Measurements from ENCODE around the gene COX4I1. TPM values are rescaled to one million over a fixed set of nuclear protein-coding genes. Genes with fewer than 3 reads are reported as not detected.

COX4I1 gene
- total and polyA plus RNA-seq, 2 of the 8 experiments (the other 6 are each of a cell fraction or from before 2014, with no cell fraction given): 507 to 707 TPM

- Histone ChIP-seq H3K4me1 (replicated peaks in 1 of 4; ENCODE audit: control insufficient read depth in 3 of 4, insufficient read depth in 4 of 4, low read length in 3 of 4) (no peaks in the 10 kb centered on the region), H3K23me2 (ENCODE audit: low read depth, low read length) (no peaks in the 10 kb centered on the region; the same call in 1 of the 2 replicates), H2BK5ac (ENCODE audit: low read depth, low read length) (no peak overlapping the region), H3K9me3 (ENCODE audit: insufficient read depth in 2 of 2, low read depth in 1 of 2, low read length in 1 of 2) (no peaks in the 10 kb centered on the region), H3K27ac (ENCODE audit: low read depth, low read length) (no peak overlapping the region), H3K23ac (ENCODE audit: insufficient read length) (no peak overlapping the region), H3K36me3 (ENCODE audit: control insufficient read depth in 2 of 4, insufficient read depth in 4 of 4, low read length in 3 of 4) (no peaks in the 10 kb centered on the region), H3K4ac (replicated peaks; ENCODE audit: insufficient read length, low read depth, low read length) (no peak overlapping the region), H4K5ac (ENCODE audit: insufficient read length, low read depth, low read length) (no peak overlapping the region), H3K27me3 (replicated peaks in 1 of 4; ENCODE audit: control insufficient read depth in 3 of 4, extremely low read depth in 1 of 4, insufficient read depth in 3 of 4, low read length in 3 of 4) (no peaks in the 10 kb centered on the region), H3K56ac (replicated peaks; ENCODE audit: insufficient read length, low read depth, low read length) (no peak overlapping the region), H2BK20ac (ENCODE audit: low read length) (no peak overlapping the region), H2BK12ac (ENCODE audit: low read depth, low read length) (no peak overlapping the region), H4K20me1 (replicated peaks in 1 of 2; ENCODE audit: control insufficient read depth in 1 of 2, insufficient read depth in 2 of 2, low read length in 2 of 2) (no peaks in the 10 kb centered on the region), H2AK5ac (ENCODE audit: low read depth, low read length) (no peak overlapping the region), H3K79me2 (ENCODE audit: control insufficient read depth in 1 of 2, insufficient read depth in 2 of 2, low read length in 2 of 2) (no peaks in the 10 kb centered on the region), H3K4me3 (ENCODE audit: extremely low read depth in 1 of 4, insufficient read depth in 2 of 4, low read depth in 3 of 4, low read length in 4 of 4) (no peak overlapping the region), H2BK15ac (ENCODE audit: low read length) (no peak overlapping the region), H4K8ac (ENCODE audit: extremely low read depth, insufficient read depth, low read length) (no peak overlapping the region), H4K91ac (replicated peaks; ENCODE audit: insufficient read length, low read length) (no peak overlapping the region), H3K79me1 (ENCODE audit: low read depth, low read length) (no peaks in the 10 kb centered on the region), H3K18ac (ENCODE audit: extremely low read depth, low read length) (no peak overlapping the region; the same call in 1 of the 2 replicates), H3K14ac (ENCODE audit: insufficient read length) (no peak overlapping the region), H3K4me2 (ENCODE audit: insufficient read depth in 1 of 2, low read depth in 2 of 2, low read length in 2 of 2) (no peak overlapping the region), H3K9ac (replicated peaks in 1 of 4; ENCODE audit: extremely low read depth in 1 of 4, low read depth in 3 of 4, low read length in 3 of 4) (no peak overlapping the region), H2BK120ac (replicated peaks; ENCODE audit: low read depth, low read length) (no peak overlapping the region), H2AFZ (ENCODE audit: low read length) (no peak overlapping the region)
- FAIRE-seq (no peak), DNase-seq (ENCODE audit: low read depth in 1 of 2, low spot score in 2 of 2) (no peak)
- CTCF ChIA-PET (ENCODE audit: partially characterized antibody): no interaction called here
- no peak for TF ChIP-seq BRCA1 (IDR thresholded peaks at IDR 0.05; ENCODE audit: low read depth, low read length)
- no peak for TF ChIP-seq RFX5 (IDR thresholded peaks at IDR 0.05; ENCODE audit: borderline replicate concordance, low read depth, low read length)
- TF ChIP-seq HDAC6 (IDR thresholded peaks at IDR 0.05; ENCODE audit: low read depth, low read length): no peak
- TF ChIP-seq FOSL1 (IDR thresholded peaks at IDR 0.05; ENCODE audit: insufficient read depth, low read depth, low read length): no peak
- TF ChIP-seq EGR1 (IDR thresholded peaks at IDR 0.05; ENCODE audit: borderline replicate concordance, low read depth, low read length): no peak
- TF ChIP-seq RNF2 (IDR thresholded peaks at IDR 0.05; ENCODE audit: borderline replicate concordance, low read depth, low read length, missing control alignments, poor library complexity, severe bottlenecking): no peak
- no peak for TF ChIP-seq POLR2AphosphoS5 (IDR thresholded peaks at IDR 0.05; ENCODE audit: low read depth, low read length)
- TF ChIP-seq TCF12 (IDR thresholded peaks at IDR 0.05; ENCODE audit: low read depth, low read length): no peak
- POLR2A ChIA-PET (ENCODE audit: partially characterized antibody): no interaction called here
- WGBS, 2 experiments (ENCODE audit: extremely low coverage in 1 of 2, insufficient coverage in 1 of 2, insufficient read length in 1 of 2, insufficient replicate concordance in 2 of 2, low coverage in 1 of 2, low lambda C conversion rate in 2 of 2, missing lambda C conversion rate in 1 of 2): 93% methylated on average over 9 of the region's 9 CpGs; no CpG with 5 or more reads in 1 of the 2 experiments
These were observed 43.4 kb downstream of the COX4I1 start for GRCh38 chr16:85842848-85843247.
